Erythroblast (primary cell): ENCODE results near the gene TCF4.

Source experiments
- GATA1 ChIP-seq: IDR thresholded peaks from 2 replicates; pipeline ENCODE4 v1.6.1; 2011; ENCODE audit warnings: low read depth, mild to moderate bottlenecking, control low read depth, low read length, moderate library complexity
- POLR2A ChIP-seq: IDR thresholded peaks from 2 replicates; pipeline ENCODE4 v1.6.1; 2011; ENCODE audit warnings: mild to moderate bottlenecking, low read length

- TF ChIP-seq POLR2A = no peak
- no peak for TF ChIP-seq GATA1
Observed at GRCh38 chr18:55370936-55371335, 217.1 kb downstream of the TCF4 start.
